ENCODE results near the gene MARVELD1. TPM values are rescaled to one million over a fixed set of nuclear protein-coding genes. Genes with fewer than 3 reads are reported as not detected.

The MARVELD1 gene
- total and polyA plus RNA-seq, 2 experiments from 2014 or later = 38.3 to 55.5 TPM

GRCh38 chr10:97736403-97736901, 22.9 kb downstream of the MARVELD1 start:
- Histone ChIP-seq H3K9me3 (ENCODE audit: low read depth) (no peaks in the 10 kb centered on the region), H3K27me3 (peaks cover 4% of the 10 kb centered on the region), H3K4me1 (ENCODE audit: low read depth) (peaks cover 20% of the 10 kb centered on the region), H3K36me3 (peaks cover 2% of the 10 kb centered on the region), H3K27ac (no peak overlapping the region), H3K4me3 (no peak overlapping the region)
- no peak for DNase-seq (ENCODE audit: low read depth in 1 of 2, low spot score in 1 of 2)
- TF ChIP-seq, protein P1, sequence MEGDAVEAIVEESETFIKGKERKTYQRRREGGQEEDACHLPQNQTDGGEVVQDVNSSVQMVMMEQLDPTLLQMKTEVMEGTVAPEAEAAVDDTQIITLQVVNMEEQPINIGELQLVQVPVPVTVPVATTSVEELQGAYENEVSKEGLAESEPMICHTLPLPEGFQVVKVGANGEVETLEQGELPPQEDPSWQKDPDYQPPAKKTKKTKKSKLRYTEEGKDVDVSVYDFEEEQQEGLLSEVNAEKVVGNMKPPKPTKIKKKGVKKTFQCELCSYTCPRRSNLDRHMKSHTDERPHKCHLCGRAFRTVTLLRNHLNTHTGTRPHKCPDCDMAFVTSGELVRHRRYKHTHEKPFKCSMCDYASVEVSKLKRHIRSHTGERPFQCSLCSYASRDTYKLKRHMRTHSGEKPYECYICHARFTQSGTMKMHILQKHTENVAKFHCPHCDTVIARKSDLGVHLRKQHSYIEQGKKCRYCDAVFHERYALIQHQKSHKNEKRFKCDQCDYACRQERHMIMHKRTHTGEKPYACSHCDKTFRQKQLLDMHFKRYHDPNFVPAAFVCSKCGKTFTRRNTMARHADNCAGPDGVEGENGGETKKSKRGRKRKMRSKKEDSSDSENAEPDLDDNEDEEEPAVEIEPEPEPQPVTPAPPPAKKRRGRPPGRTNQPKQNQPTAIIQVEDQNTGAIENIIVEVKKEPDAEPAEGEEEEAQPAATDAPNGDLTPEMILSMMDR (IDR thresholded peaks at IDR 0.05; ENCODE audit: low read depth, low read length) = no peak

DNA sequence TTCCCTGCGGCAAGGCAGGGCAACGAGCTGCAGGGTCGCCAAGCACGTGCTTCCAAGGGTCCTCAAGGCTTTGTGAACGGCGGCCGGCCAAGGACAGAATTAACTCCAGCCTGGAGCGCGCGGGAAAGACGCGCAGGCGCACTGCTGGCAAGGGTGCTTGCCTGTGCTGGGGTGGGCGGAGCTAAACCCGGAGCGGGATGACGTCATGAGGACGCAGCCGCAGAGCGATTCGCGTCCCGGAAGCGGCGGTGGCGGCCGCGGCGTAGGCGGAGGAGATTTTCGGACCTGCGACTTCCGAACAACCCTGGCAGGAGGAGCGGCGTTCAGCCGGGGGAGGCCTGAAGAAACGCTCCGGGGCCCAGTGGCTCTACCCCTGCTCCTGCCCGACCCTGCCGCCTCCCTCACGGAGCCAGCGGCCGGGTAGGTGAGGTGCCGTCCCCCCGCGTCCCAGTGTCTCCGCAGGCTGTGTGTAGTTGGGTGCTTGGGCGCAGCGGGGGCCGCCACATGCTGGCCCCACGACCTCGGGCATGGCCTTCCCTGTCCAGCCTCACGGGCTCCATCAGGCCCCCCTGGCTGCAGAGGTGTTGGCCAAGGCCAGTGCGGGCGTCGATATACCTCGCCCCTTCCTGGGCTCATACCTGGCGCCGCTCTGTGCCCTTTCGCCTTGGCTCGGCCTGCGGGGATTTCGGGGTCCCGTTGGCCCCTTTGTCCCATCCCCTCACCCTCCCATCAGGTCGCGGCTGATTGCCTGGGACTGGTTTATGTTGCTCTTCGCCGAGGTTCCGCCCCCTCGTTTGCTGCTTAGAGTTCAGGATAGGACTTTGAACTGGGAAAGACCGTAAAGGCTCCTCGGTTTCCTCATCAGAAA, 23.6 kb downstream of the MARVELD1 start, which contains the start of gene ZFYVE27:
TSS of gene ZFYVE27 (plus strand) at position 227 of the 868 bp plus-strand sequence. CDS start 1,350 bp downstream, outside the sequence.
- Histone ChIP-seq H3K27ac (peak within 1 kb of the TSS; percentile 94), H3K36me3 (peaks cover 2% of the 10 kb centered on the region), H3K4me3 (peak within 1 kb of the TSS; percentile 72), H3K4me1 (ENCODE audit: low read depth) (peaks cover 20% of the 10 kb centered on the region), H3K27me3 (peaks cover 4% of the 10 kb centered on the region), H3K9me3 (ENCODE audit: low read depth) (no peaks in the 10 kb centered on the region)
- TF ChIP-seq, protein P1 (IDR thresholded peaks at IDR 0.05; ENCODE audit: low read depth, low read length) = no peak
- DNase-seq (ENCODE audit: low read depth in 1 of 2, low spot score in 1 of 2) = peak; percentile 96 to 97

GRCh38 chr10:97737770-97738265, 24.3 kb downstream of the MARVELD1 start:
- TF ChIP-seq, protein P1 (IDR thresholded peaks at IDR 0.05; ENCODE audit: low read depth, low read length) = no peak
- no peaks in the 10 kb centered on the region for H3K9me3 ChIP-seq (ENCODE audit: low read depth)
- H3K27me3 ChIP-seq = peaks cover 4% of the 10 kb centered on the region
- peaks cover 2% of the 10 kb centered on the region for H3K36me3 ChIP-seq
- no peak for DNase-seq (ENCODE audit: low read depth in 1 of 2, low spot score in 1 of 2)
- H3K4me1 ChIP-seq (ENCODE audit: low read depth) = peaks cover 22% of the 10 kb centered on the region
- peak overlapping the region; percentile 94 for H3K27ac ChIP-seq
- H3K4me3 ChIP-seq = peak overlapping the region; percentile 72

GRCh38 chr10:97738616-97739015, 25.1 kb downstream of the MARVELD1 start:
- Histone ChIP-seq H3K9me3 (ENCODE audit: low read depth) (no peaks in the 10 kb centered on the region), H3K27ac (no peak overlapping the region), H3K4me1 (ENCODE audit: low read depth) (peaks cover 30% of the 10 kb centered on the region), H3K4me3 (peak overlapping the region; percentile 72), H3K27me3 (peaks cover 4% of the 10 kb centered on the region), H3K36me3 (peaks cover 2% of the 10 kb centered on the region)
- DNase-seq (ENCODE audit: low read depth in 1 of 2, low spot score in 1 of 2) = no peak
- TF ChIP-seq, protein P1 (IDR thresholded peaks at IDR 0.05; ENCODE audit: low read depth, low read length) = no peak

DNA sequence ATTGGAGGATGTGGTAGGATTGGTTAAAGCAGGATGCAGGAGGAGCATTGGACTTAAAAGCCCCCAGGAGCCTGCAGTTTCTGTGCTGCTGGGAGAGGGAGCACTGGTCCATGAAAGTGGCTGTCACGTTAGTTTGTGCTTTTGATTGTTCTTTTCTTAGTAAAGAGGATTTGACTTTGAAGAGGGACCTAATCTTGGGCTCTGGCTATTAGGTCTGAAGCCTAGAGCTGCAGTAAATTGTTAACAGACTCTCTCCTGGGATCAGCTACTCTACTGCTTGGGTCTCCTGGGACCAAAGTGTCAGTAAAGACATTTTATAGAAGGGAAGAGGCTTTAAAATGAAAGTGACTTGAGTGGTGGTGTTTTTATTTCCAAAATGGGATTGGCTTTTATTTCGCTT, 27.1 kb downstream of the MARVELD1 start:
- no peaks in the 10 kb centered on the region for H3K9me3 ChIP-seq (ENCODE audit: low read depth)
- DNase-seq (ENCODE audit: low read depth in 1 of 2, low spot score in 1 of 2) = peak in 1 of 2 donors; percentile 74
- TF ChIP-seq, protein P1 (IDR thresholded peaks at IDR 0.05; ENCODE audit: low read depth, low read length) = no peak
- peak overlapping the region; percentile 86 for H3K27ac ChIP-seq
- peaks cover 3% of the 10 kb centered on the region for H3K27me3 ChIP-seq
- peaks cover 42% of the 10 kb centered on the region for H3K4me1 ChIP-seq (ENCODE audit: low read depth)
- H3K36me3 ChIP-seq = peaks cover 2% of the 10 kb centered on the region
- no peak overlapping the region for H3K4me3 ChIP-seq

All from cardiac muscle cell (in vitro differentiated cells and primary cell).